Testis (tissue), 2 donors: ENCODE results near the gene RPAP2.

Experiments used
- CTCF ChIP-seq, 3 experiments: fragments of 450-650 bp in 2 of 3; fragments of 200-600 bp in 1 of 3; sonication (generic) in 1 of 3; IDR thresholded peaks; one replicate each; pipeline ENCODE4 v1.5.1; 2016 to 2019; ENCODE audit warnings: antibody characterized with exemption in 3 of 3, mild to moderate bottlenecking in 2 of 3, moderate library complexity in 1 of 3
- POLR2A ChIP-seq: fragments of 450-650 bp; IDR thresholded peaks from one replicate; pipeline ENCODE4 v1.6.1; 2017; ENCODE audit warnings: antibody characterized with exemption, mild to moderate bottlenecking, moderate library complexity

- TF ChIP-seq CTCF (IDR thresholded peaks at IDR 0.05): no peak
- no peak for TF ChIP-seq POLR2A
Measured at GRCh38 chr1:92376345-92376744, 77.5 kb downstream of the RPAP2 start.
